Activated T-cell treated with anti-CD3 and anti-CD28 coated beads, Interleukin-2, amount 50 U/mL, for 24 hours (primary cell): ENCODE measurements around the gene SPINT2.

ENCODE experiments used
- DNase-seq: peaks from one replicate; pipeline ENCODE4 v3.0.0-alpha.2; 2020
- H3K27ac Mint-ChIP-seq: 2 replicates; pipeline ENCODE4 v1.8.0; 2020; ENCODE audit warnings: mild to moderate bottlenecking, mixed read lengths
- H3K27me3 Mint-ChIP-seq: 2 replicates; pipeline ENCODE4 v1.8.0; 2020; ENCODE audit warnings: mixed read lengths
- H3K36me3 Mint-ChIP-seq: 2 replicates; pipeline ENCODE4 v1.8.0; 2020; ENCODE audit warnings: low read depth, mixed read lengths
- H3K4me1 Mint-ChIP-seq: 2 replicates; pipeline ENCODE4 v1.8.0; 2020; ENCODE audit warnings: low read depth, mixed read lengths
- H3K4me3 Mint-ChIP-seq: 2 replicates; pipeline ENCODE4 v1.8.0; 2020; ENCODE audit warnings: mild to moderate bottlenecking, moderate library complexity, mixed read lengths
- H3K9me3 Mint-ChIP-seq: 2 replicates; pipeline ENCODE4 v1.8.0; 2020; ENCODE audit warnings: mixed read lengths

The SPINT2 gene

DNA sequence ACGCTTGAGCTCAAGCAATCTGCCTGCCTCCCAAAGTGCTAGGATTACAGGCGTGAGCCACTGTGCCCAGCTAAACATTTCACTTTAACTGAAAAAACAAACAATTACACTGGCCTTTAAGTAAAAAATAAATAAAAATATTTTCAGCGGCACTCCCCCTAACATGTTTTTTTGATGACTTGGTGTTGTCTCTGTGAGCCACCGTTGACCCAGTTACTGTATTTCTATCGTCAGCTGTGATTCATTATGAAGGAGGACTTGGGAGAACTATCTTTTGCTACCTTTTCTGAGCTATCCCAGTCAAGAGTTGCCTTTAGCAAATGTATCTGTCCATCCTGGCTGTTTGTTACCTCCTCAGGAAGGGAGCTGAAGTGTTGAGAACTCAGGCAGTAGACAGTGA is 21.2 kb downstream of the SPINT2 start:
- Mint-ChIP-seq H3K27me3 (no peaks in the 10 kb centered on the region), H3K4me1 (peaks cover 8% of the 10 kb centered on the region), H3K9me3 (no peaks in the 10 kb centered on the region), H3K36me3 (peaks cover 19% of the 10 kb centered on the region), H3K4me3 (no peak overlapping the region), H3K27ac (no peak overlapping the region)
- no peak for DNase-seq

GRCh38 chr19:38287604-38288003 is 23.2 kb downstream of the SPINT2 start:
- Mint-ChIP-seq H3K27ac (no peak overlapping the region), H3K9me3 (no peaks in the 10 kb centered on the region), H3K4me1 (no peaks in the 10 kb centered on the region), H3K4me3 (no peak overlapping the region), H3K36me3 (peaks cover 34% of the 10 kb centered on the region), H3K27me3 (no peaks in the 10 kb centered on the region)
- DNase-seq = no peak

GRCh38 chr19:38288123-38288855 is 23.9 kb downstream of the SPINT2 start:
- Mint-ChIP-seq H3K4me1 (no peaks in the 10 kb centered on the region), H3K27ac (no peak overlapping the region), H3K4me3 (no peak overlapping the region), H3K9me3 (no peaks in the 10 kb centered on the region), H3K36me3 (peaks cover 34% of the 10 kb centered on the region), H3K27me3 (no peaks in the 10 kb centered on the region)
- DNase-seq = no peak

DNA sequence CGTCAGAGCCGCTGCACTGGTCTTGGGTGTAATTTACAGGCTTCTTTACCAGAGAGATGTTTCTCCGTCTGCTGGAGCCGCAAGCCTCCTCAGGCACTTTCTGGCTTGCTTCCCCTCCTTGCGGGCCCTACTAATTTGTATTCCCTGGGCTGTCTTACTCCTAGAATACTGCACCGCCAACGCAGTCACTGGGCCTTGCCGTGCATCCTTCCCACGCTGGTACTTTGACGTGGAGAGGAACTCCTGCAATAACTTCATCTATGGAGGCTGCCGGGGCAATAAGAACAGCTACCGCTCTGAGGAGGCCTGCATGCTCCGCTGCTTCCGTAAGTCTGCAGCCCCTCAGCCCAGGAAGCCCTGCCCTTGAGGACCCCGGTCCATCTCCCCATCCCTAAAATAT is 25.6 kb downstream of the SPINT2 start:
- H3K9me3 Mint-ChIP-seq = no peaks in the 10 kb centered on the region
- no peak overlapping the region for H3K4me3 Mint-ChIP-seq
- H3K27ac Mint-ChIP-seq = no peak overlapping the region
- peaks cover 30% of the 10 kb centered on the region for H3K36me3 Mint-ChIP-seq
- no peaks in the 10 kb centered on the region for H3K27me3 Mint-ChIP-seq
- DNase-seq = no peak
- H3K4me1 Mint-ChIP-seq = no peaks in the 10 kb centered on the region

DNA sequence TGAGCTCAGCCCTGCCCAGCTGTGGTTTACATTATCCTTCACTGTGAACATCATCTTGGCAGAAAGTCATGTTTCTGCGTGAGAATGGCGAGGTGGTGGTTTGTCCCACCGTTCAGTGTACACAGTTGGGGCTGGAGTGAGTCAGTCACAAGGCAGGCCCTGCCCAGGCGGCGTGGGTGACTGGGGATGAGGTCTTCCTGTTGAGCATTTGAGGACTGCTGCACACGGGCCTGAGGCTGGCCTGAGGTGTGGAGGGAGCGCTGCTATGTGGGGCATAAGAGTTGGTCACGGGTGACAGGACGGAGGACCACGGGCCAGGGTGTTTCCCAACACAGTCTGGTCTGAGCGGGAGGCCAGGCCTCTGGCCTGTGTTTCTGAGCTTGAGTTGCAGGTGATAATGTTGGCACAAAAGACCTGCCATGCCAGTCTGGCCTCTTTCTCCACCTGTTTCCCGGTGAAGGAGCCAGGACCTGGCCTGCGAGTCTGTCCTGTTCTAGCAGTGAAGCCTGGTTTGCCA is 26.3 kb downstream of the SPINT2 start:
- no peak for DNase-seq
- Mint-ChIP-seq H3K4me3 (no peak overlapping the region), H3K27me3 (no peaks in the 10 kb centered on the region), H3K9me3 (no peaks in the 10 kb centered on the region), H3K27ac (no peak overlapping the region), H3K4me1 (no peaks in the 10 kb centered on the region), H3K36me3 (peaks cover 28% of the 10 kb centered on the region)

DNA sequence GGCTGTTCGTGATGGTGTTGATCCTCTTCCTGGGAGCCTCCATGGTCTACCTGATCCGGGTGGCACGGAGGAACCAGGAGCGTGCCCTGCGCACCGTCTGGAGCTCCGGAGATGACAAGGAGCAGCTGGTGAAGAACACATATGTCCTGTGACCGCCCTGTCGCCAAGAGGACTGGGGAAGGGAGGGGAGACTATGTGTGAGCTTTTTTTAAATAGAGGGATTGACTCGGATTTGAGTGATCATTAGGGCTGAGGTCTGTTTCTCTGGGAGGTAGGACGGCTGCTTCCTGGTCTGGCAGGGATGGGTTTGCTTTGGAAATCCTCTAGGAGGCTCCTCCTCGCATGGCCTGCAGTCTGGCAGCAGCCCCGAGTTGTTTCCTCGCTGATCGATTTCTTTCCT is 27.5 kb downstream of the SPINT2 start:
- Mint-ChIP-seq H3K9me3 (no peaks in the 10 kb centered on the region), H3K27ac (no peak overlapping the region), H3K27me3 (no peaks in the 10 kb centered on the region), H3K36me3 (peaks cover 27% of the 10 kb centered on the region), H3K4me3 (no peak overlapping the region), H3K4me1 (no peaks in the 10 kb centered on the region)
- DNase-seq = no peak

GRCh38 chr19:38293281-38293680 is 28.9 kb downstream of the SPINT2 start:
- Mint-ChIP-seq H3K27me3 (no peaks in the 10 kb centered on the region), H3K27ac (no peak overlapping the region), H3K4me1 (no peaks in the 10 kb centered on the region), H3K9me3 (no peaks in the 10 kb centered on the region), H3K36me3 (peaks cover 27% of the 10 kb centered on the region), H3K4me3 (no peak overlapping the region)
- DNase-seq = no peak

DNA sequence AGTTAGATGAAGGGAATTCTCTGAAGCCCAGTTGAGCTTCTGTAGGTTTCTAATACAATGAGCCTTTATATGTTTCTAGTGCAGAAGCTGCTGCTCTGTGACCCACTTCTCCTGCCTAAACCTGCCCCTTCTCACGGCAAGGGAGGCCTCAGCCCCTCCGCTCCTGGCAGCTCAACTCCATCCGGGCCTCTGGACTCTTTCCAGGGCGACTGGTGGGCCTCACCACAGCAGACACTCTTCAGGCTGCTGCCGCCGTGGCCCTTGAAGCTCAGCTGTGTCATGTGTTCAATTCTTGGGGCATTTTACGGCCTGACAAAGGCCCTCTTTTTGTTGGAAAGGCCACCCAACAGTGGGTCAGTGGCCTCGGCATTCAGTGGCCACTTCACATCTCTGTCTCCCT is 29.7 kb downstream of the SPINT2 start:
- Mint-ChIP-seq H3K9me3 (no peaks in the 10 kb centered on the region), H3K4me1 (no peaks in the 10 kb centered on the region), H3K36me3 (peaks cover 23% of the 10 kb centered on the region), H3K4me3 (no peak overlapping the region), H3K27ac (no peak overlapping the region), H3K27me3 (no peaks in the 10 kb centered on the region)
- DNase-seq = no peak

DNA sequence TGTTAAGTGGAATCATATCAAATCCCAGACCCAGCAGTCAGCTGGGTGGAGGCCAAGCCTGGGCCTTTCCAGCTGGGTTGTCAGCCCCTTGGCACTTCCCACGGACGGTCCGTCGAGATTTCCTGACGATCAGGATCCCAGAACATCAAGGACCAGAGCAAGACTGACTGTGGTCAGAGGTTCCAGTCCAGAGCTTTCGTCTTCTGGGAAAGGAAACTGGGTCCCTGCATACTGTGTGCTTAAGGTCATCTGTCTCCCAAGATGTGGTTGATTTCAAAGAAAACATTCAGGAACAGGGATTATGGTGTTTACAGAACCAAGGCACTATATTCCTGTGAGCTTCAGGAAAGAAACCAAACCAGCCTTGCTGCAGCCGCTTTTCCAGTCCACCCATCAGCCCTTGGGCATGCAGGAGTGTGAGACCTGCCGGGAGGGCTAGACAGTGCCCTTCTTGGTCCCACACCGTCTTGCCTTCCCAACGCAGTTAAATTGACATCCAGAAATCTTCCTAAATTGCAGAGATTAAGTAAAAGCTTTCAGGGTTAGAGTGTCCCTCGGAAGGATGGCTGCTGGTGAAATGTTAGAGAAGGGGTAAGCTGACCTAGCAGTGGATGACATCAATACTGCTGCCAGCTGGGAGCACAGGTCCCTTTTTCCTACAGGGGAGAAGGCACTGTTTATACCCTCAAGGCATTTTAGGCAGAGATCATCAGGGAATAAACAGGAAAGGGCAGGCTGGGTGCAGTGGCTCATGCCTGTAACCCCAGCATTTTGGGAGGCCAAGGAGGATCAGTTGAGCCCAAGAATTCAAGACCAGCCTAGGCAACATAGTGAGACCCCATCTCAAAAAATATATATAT is 34.7 kb downstream of the SPINT2 start:
- DNase-seq = no peak
- H3K4me1 Mint-ChIP-seq = no peaks in the 10 kb centered on the region
- peaks cover 4% of the 10 kb centered on the region for H3K36me3 Mint-ChIP-seq
- no peak overlapping the region for H3K27ac Mint-ChIP-seq
- no peak overlapping the region for H3K4me3 Mint-ChIP-seq
- no peaks in the 10 kb centered on the region for H3K27me3 Mint-ChIP-seq
- no peaks in the 10 kb centered on the region for H3K9me3 Mint-ChIP-seq

DNA sequence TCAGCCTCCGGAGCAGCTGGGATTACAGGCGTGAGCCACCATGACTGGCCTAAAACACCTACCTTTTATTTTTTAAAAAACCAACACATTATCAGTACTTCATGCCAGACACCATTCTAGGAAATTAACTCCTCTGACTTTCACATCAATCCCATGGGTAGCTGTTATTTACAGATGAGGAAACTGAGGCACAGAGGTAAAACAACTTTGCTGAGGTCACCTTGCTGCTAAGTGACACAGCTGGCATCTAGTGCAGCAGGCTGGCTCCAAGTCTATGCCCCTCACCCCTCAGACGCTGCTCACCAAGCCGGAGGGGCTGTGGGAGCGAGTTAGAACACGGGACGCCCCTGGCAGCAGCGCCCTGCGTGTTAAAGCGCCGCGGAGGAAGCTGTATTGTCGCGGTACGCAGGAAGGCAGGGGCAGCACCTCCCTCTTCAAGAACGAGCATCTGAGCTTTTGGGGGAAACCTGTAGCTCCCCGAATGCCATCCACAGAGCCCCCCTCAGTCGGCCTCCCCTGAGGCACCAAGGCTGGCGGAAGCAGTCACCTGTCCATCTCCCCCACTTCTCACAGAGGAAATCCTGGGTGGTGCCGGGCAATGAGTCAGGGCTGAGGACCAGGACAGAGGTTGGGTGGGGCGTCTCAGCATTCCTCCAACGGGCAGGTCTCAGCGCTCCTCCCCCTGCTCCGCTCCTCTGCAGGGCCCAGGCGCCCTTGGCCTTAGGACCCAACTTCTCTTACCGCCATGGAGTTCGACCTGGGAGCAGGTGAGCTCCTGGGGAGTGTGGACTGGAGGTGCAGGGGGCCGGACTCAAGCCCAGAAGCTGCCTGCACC is 39.4 kb downstream of the SPINT2 start, which contains the start of gene C19orf33:
Gene C19orf33, plus strand, starts transcription at position 735 of the 835 bp plus-strand sequence. Its CDS starts 11 bp downstream, at position 746.
- H3K4me1 Mint-ChIP-seq = no peaks in the 10 kb centered on the region
- H3K9me3 Mint-ChIP-seq = no peaks in the 10 kb centered on the region
- no peak for DNase-seq
- H3K36me3 Mint-ChIP-seq = peaks cover 32% of the 10 kb centered on the region
- no peak within 1 kb of the TSS for H3K27ac Mint-ChIP-seq
- H3K27me3 Mint-ChIP-seq = no peaks in the 10 kb centered on the region
- H3K4me3 Mint-ChIP-seq = no peak within 1 kb of the TSS

GRCh38 chr19:38304352-38304865 is 40.0 kb downstream of the SPINT2 start:
- no peaks in the 10 kb centered on the region for H3K27me3 Mint-ChIP-seq
- H3K4me3 Mint-ChIP-seq = no peak overlapping the region
- peaks cover 39% of the 10 kb centered on the region for H3K36me3 Mint-ChIP-seq
- DNase-seq = no peak
- no peak overlapping the region for H3K27ac Mint-ChIP-seq
- H3K9me3 Mint-ChIP-seq = no peaks in the 10 kb centered on the region
- no peaks in the 10 kb centered on the region for H3K4me1 Mint-ChIP-seq

GRCh38 chr19:38304866-38305429 is 40.6 kb downstream of the SPINT2 start:
- no peak overlapping the region for H3K4me3 Mint-ChIP-seq
- H3K27me3 Mint-ChIP-seq = no peaks in the 10 kb centered on the region
- DNase-seq = no peak
- no peaks in the 10 kb centered on the region for H3K9me3 Mint-ChIP-seq
- H3K36me3 Mint-ChIP-seq = peaks cover 41% of the 10 kb centered on the region
- no peak overlapping the region for H3K27ac Mint-ChIP-seq
- H3K4me1 Mint-ChIP-seq = no peaks in the 10 kb centered on the region

GRCh38 chr19:38306236-38306635 is 41.9 kb downstream of the SPINT2 start:
- Mint-ChIP-seq H3K4me1 (no peaks in the 10 kb centered on the region), H3K4me3 (no peak overlapping the region), H3K9me3 (no peaks in the 10 kb centered on the region), H3K27ac (no peak overlapping the region), H3K27me3 (no peaks in the 10 kb centered on the region), H3K36me3 (peaks cover 41% of the 10 kb centered on the region)
- DNase-seq = no peak

DNA sequence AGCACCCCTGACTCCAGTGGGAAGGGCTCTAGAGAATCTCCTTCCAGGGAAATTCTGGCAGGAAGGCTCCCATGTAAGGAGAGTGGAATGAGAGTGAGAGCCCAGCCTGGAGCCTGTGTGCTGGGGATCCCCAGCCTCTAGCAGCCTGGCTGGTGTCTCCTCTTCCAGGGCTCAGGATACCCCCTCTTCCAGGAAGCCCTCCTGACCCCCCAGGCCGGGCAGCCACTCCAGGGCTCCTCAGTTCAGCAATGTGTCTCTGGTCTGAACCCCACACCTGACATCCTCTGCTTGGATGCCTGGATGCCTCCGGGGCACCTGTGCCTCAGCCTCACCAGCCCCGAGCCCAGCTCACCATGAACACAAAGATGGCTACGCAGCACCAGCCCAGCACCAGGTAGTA is 42.7 kb downstream of the SPINT2 start:
- no peaks in the 10 kb centered on the region for H3K27me3 Mint-ChIP-seq
- H3K4me3 Mint-ChIP-seq = no peak overlapping the region
- no peak for DNase-seq
- peaks cover 1% of the 10 kb centered on the region for H3K4me1 Mint-ChIP-seq
- no peaks in the 10 kb centered on the region for H3K9me3 Mint-ChIP-seq
- peaks cover 43% of the 10 kb centered on the region for H3K36me3 Mint-ChIP-seq
- H3K27ac Mint-ChIP-seq = no peak overlapping the region
